ENCODE results near the gene PRELID2.

PRELID2 gene

DNA sequence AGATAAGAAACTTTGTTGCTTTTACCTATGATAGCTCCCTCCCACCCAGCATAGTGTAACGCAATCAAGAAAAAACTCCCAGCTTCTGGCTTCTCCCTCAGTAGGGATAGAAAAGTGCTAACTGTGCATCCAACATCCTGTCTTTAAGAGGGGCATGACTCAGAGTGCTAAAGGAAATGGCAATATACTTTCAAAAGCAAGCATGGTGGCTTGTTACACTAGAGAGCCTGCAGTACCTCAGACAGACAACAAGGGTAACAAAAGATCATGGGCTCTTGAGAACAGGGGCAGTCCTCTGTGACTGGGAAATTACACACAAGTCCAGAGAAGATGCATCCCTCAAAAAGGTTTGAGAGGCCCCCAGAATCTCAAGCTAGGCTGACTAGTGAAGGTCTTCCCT, 37.8 kb downstream of the PRELID2 start:
- DNase-seq (ENCODE audit: low read depth in 2 of 2): no peak

DNA sequence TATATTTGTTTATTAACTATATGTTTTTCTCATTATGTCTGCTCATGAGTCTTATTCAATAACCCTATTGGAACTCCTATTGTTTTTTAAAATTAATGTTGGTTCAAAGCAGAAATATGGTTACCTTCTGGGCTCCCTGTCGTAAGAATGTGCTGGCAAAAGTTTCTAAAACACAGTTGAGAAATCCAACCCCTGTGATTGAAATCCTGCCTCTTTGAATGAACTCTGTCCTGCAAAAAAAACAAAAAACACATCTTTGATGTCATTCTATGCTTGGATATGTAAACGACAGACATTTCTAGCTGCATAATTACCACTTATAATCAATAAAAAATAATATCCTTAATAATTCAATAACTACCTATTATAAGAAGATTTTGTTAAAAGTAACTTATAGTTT, 38.8 kb downstream of the PRELID2 start:
- DNase-seq (ENCODE audit: low read depth in 2 of 2): no peak

DNA sequence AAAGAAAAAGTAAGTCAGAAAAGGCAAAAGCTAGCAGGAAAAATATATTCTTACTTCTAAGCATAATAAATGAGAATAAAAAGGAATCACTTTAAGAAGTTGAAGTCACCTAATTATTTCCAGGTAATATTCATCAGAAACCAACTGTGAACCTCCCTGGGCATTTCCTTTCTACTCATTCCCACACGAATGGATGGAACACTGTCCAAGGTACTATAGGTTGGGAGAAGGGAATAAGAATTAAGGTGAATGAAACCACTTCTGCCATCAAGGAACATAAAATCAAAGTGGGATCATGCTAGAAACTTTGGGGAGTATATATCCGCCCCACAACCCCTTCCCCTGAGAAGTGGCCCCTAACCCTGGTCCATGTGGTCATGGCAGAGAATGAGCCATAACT, 41.6 kb downstream of the PRELID2 start:
- DNase-seq (ENCODE audit: low read depth in 2 of 2): no peak

DNA sequence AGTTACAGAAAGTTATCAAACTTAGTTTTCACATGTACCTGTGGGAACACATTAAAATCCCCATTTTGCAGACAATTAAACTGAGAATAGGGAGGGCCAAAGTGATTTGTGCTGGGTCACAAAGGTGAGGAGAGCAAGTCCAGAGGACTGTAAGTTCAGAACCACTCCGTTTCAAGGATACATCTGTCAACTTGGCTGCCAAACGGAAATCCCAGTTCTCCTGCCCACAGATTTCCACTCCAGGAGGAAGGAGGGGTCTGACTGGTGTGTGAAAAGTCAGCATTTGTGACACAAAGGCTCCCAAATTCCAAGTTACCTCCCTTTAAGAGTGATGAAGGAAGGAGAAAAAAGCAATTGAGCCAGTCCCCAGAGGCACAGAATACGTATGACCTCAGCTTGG, 42.3 kb downstream of the PRELID2 start:
- DNase-seq (ENCODE audit: low read depth in 2 of 2): no peak

DNA sequence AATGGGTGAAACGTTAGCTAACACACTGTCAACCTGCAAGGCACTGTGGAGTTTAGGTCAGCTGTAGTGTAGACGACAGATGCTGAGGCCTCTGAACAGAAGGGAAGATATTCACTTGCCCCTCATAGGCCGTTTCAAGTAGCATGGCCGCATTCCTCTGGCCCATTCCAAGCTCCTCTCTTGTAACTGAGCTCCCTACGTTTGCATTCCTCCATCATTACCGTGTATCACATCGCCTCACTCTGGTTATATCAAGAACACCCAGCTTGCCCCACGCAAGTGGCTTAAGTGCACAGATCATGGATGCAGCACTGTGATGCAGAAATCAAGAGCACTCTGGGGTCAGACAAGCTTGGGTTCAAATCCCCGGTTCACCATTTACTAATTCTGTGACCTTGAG, 43.3 kb downstream of the PRELID2 start:
- DNase-seq (ENCODE audit: low read depth in 2 of 2): no peak

DNA sequence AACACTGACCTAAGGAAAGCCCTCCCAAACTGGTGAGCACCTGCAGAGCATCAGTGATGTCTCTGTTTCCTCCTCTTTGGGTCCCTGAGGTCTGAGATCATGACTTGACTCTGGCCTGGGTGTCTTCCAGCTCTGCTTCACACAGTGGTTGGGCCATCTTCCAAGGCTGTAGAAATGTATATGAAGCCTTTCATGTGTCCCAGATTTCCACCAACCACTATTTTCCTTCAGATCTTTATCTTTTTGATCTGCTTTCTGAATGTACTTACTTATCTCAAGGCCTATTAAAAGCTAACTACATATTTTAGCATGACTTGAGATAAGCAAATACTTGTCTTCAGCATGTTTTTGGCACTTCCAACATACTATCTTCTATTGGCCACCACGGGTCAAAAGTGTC, 47.1 kb downstream of the PRELID2 start:
- DNase-seq (ENCODE audit: low read depth in 2 of 2): no peak

DNA sequence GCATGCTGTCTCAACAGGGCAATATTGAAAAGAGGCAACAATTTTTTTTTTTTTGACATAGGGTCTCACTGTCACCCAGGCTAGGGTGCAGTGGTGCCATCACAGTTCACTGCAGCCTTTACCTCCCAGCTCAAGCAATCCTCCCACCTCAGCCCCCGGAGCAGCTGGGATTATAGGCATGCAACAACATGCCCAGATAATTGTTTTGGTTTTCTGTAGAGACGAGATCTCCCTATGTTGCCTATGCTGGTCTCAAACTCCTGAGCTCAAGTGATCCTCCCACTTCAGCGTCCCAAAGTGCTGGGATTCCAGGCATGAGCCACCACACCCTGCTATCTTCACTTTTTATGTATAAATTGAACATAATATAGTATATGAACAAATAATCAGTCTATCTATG, 47.6 kb downstream of the PRELID2 start:
- DNase-seq (ENCODE audit: low read depth in 2 of 2): no peak

DNA sequence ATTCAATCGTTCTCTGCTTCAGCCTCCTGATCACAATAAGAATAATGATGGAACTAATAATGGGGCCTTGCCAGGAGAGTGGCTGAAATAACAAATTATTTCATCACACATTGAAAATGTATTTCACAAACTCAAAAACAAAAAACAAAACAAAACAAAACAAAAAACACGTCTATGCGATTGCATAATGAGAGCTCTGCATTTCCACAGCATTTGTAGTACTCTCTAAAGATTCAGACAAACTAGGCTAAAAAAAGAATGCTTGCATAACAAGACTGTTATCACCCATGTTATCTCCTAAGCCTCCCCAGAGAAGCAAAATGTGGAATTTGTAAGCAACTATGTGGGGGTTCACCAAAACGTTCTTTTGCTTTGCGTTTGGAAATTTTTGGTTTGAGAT, 48.1 kb downstream of the PRELID2 start:
- no peak for DNase-seq (ENCODE audit: low read depth in 2 of 2)

DNA sequence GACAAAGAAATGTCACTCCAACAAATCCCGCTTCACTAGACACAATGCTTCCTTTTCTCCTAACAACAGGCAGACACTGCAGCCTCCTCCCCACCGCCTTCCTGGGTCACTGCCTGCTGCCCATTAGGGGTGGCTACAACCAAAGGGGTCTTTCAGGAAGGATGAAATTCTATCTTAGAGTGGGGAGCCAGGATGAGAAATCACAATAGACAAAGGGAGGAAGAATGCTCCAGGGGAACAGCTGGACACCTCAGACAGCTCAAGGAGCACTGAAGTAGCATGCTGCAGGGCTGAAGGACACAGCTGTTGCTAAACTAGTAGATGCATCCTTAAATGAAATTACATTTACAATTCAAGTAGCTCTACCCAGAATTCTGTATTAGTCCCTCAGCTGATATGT, 54.2 kb downstream of the PRELID2 start:
- DNase-seq (ENCODE audit: low read depth in 2 of 2): no peak

DNA sequence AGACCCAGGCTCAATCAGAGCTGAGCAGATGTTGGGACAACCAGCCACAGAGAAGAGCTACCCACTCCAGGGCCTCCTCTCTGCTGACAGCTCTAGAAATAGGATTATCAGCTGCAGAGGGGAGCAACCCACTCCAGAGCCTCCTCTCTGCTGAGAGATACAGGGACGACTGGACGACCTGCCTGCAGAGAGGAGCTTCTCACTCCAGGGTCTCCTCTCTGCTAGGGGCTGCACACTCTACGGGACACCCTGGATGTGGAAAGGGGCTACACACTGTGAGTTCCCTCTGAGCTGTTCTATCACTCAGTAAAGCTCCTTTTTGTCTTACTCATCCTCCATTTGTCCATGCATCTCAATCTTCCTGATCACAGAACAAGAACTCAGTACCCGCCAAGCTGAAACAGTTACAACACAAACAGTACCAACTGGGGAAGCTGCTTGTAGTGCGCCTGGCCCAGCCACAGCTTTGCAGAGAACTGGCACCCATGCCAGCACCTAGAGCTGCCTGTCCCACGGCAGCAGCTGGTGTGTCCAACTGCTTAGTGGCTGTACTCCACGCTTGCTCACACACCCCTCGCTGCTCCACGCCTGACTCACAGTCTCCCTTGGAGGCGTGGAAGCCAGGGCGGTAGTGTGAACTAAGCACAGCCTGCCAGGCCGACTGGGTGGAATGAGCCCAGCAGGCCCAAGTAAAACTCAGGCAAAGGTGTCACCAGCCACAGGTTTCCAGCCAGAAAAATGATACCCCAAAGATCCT, 56.8 kb downstream of the PRELID2 start:
- DNase-seq (ENCODE audit: low read depth in 2 of 2): no peak

DNA sequence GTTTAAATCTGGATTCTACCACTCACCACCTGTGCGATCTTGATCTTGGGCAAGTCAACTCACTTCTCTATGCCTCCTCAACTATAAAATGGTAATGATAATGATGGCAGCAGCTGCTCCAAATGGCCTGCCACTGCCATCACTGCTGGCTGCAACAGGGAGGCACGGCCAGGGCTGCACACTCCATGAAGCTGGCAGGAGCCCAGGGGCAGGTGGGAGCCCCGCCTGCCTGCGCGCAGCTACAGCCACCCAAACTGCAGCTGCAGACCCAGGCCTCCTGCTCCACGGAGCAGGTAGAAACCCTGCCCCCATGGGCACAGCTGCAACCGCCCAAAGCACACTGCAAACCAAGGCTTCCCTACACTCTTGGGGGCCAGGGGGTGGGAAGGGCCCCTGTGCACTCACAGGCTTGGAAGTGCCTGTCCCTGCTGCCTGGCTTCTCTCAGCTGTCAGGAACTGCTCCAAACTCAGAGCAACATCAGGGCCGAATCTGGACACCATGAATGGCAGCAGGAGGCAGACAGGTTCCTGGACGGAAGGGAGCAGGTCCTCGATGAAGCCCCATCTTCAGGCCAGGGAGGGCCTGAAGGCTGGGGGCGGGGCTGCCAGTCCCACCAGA, 57.6 kb downstream of the PRELID2 start:
- DNase-seq (ENCODE audit: low read depth in 2 of 2): no peak

DNA sequence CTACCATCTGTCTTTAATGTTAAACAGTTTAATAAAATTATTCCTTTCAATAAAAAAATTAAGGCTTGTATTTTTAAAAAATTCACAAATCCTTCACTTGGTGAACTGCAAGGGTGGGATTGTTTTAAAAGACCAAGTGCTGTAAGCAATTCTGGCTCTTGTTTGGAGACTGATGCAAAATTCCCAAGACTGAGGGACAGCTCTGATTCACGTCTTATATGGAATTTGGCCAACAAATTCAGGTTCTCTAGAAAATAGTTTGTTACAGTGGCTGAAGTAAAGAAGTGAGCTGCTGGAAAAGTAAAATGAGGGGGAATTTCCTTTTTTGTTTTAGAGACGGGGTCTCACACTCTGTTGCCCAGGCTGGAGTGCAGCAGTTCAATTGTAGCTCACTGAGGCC, 58.3 kb downstream of the PRELID2 start:
- DNase-seq (ENCODE audit: low read depth in 2 of 2): no peak

DNA sequence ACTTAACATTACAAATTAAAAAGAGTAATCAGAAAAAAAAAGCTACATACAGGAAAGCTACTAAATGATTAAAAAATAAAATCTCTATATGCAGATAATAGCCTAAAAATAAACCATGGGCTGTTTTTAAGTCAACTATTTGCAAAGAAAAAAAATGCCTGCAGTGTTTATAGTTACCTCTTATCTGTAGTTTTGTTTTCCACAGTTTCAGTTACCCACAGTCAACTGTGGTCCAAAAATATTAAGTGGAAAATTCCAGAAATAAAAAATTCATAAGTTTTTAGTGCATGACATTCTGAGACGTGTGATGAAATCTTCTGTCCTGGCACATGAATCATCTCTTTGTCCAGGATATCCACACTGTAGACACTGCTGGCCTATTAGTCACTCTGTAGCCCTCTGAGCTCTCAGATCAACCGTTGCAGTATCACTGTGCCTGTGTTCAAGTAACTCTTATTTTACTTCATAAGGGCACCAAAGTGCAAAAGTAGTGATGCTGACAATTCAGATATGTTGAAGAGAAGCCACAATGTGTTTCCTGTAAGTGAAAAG, 59.2 kb downstream of the PRELID2 start:
- DNase-seq (ENCODE audit: low read depth in 2 of 2): peak; percentile 53 to 59

DNA sequence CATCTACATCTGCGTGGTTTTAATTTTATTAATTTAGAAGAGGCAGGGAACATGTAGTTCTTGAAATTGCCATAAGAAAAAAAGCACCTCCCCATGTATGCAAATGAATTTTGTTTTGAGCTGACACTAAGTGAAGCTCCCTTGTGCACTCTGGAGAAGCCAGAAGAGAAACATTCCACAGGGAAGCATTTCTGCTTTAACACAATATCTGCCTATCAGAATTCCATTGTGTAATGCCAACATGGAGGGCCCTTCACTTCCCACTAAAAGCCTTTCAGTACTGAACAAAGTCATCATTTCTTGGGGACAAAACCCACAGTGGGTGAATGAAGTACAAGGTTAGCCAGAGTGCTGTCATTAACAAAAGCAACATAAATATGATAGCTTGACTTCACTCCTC, 59.7 kb downstream of the PRELID2 start:
- no peak for DNase-seq (ENCODE audit: low read depth in 2 of 2)

DNA sequence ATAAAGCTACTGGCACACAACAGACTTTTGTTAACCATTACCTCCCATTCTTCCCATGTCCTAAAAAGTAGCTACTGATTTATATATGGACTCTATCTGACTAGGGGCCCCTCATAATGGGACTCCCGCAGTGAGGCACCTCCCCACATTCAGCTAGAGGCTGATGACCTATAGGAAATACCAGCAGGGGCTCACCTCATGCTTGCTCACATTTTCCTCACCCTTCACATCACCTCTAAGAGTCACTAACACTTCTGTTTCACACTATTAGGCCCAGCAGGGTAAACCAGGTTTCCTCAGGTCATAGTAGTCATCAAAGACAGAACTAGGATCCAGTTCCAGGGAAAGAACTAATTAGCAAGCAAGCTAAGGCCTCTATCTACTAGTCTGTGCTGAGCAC, 60.7 kb downstream of the PRELID2 start:
- DNase-seq (ENCODE audit: low read depth in 2 of 2): no peak

DNA sequence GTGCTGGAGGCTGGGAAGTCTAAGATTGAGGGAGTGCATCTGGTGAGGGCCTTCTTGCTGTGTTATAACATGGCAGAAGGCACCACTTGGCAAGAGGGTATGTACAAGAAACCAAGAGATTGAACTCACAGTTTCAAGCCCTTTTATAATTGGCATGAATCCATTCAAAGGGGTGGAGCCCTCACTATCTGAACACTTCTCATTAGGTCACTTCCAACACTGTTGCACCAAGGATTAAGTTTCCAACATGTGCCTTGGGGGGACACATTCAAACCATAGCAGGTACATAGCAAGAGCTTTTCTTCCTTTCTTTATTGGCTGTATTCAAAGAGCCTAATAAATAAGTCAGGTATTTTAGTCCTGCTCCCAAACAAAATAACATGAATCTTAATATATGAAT, 62.7 kb downstream of the PRELID2 start:
- DNase-seq (ENCODE audit: low read depth in 2 of 2): no peak

DNA sequence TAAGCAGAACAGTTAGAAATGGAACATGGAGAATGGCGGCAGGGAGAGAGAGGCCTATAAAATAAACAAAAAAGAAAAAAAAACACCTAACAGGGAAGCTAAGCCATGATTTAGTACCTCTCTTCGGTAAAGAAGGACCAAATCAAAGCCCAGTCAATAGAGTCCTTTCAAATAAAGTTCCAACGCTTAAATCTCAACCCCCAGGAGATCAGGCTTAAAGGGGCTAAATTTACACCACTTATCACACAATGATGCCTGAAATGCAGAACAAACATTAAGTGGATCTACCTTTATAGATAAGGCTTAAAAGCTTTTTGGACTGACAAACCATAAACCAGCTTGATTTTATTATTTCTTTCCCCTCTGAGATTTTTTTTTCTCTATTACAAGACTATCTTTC, 66.3 kb downstream of the PRELID2 start:
- no peak for DNase-seq (ENCODE audit: low read depth in 2 of 2)

DNA sequence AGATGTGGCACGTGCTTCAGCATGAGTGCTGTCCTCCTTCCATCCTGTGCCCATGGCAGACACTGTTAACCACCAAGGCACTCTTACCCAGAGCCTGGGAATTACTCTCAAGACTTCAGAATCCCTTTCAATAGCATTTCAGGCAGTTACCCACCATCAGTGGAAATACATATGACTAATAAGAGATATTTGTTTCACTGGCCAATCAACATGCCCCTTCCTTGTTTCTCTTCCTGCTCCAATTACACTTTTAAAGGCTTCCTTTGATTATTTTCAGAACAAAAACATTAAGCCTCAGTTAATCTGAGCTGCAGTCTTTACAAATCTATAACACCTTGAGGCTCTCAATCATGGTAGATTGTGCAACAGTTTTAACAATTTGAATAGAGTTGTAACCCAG, 70.8 kb downstream of the PRELID2 start:
- DNase-seq (ENCODE audit: low read depth in 2 of 2): no peak

DNA sequence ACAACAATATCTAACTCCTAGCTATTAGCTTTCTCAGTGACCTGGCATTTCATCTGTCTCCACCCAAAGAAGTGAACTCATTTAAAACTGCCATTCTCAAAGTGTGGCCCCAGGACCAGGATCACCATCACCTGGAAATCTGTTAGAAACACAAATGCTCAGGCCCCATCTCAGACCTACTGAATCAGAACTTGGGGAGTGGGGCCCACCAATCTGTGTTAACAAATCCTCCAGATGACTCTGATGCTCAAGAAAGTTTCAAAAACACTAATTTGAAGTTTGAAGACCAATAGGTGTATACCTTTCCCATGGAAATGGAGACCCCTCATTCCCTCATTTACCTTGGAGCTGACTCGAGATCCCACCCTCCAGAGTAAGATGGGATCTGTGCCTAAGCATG, 72.3 kb downstream of the PRELID2 start:
- DNase-seq (ENCODE audit: low read depth in 2 of 2): no peak

DNA sequence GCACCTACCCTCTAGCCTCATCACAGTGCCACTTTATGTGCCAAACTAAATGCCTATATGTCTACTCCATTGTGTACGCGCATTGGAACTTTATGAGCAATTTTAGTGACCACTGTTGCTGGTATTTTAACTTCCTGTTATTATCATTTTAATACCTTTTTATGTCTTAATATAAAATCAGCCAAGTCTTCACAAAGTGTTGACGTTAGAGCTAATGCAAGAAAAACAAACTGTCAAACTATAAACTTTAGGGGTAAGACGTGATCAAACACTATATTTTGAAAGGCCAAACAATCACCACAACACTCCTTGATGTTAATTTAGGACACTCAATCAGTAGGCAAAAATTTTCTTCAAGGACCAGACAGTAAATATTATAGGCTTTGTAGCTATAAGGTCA, 73.9 kb downstream of the PRELID2 start:
- DNase-seq (ENCODE audit: low read depth in 2 of 2): no peak

DNA sequence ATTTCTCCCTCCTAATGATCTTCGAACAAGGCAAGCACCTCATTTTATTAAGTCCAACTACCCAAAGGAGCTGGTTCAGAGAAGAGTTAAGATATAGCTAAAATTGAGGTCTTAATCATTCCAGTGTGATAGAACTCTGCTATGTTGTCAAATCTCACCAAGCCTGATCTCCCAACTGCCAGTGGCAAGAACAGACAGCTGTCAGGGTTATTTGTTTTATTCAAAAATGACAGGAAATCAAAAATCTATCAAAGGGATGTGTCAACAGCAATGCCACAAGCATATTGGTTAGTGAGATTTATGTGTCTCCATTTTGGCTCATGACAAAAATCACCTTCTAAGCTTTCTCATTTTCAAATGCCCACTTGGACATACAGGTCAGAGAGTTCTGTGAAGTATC, 74.5 kb downstream of the PRELID2 start:
- DNase-seq (ENCODE audit: low read depth in 2 of 2): no peak

DNA sequence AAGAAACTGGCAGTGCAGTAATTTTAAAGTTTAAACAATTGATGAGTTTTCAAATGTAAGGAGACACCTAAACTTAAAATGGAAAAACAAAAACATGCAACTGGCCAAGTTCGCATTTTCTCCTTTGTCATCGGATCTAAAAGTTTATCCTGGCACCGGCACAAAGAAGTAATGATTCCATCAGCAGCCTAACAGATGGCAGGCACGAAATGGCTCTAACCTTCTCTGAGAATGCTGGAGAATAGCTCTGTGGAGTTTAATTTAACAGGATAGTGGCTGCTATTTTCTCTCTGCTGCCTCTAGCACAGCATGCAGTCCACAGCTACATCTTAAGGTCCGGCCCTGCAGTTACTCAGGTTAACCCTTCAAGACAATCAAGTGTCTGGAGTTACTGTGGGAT, 82.2 kb downstream of the PRELID2 start:
- no peak for DNase-seq (ENCODE audit: low read depth in 2 of 2)

DNA sequence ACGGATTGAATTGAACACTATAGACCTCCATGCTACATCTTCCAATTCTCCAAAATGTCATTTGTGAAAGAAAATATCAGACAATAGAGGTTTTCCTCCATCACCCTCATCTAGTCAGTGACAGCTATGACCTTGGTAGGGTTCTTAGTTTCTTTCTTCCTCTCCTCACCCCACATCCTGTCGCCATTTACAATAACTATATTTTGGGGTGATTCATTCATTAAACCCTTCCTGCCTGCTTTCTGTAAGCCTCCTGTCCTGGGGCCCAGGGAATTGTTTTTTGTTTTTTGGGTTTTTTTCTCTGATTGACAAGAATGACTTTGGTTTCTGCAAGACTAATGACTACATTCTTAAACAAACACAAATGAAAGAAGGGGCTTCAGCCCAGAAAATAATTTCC, 82.6 kb downstream of the PRELID2 start:
- no peak for DNase-seq (ENCODE audit: low read depth in 2 of 2)

DNA sequence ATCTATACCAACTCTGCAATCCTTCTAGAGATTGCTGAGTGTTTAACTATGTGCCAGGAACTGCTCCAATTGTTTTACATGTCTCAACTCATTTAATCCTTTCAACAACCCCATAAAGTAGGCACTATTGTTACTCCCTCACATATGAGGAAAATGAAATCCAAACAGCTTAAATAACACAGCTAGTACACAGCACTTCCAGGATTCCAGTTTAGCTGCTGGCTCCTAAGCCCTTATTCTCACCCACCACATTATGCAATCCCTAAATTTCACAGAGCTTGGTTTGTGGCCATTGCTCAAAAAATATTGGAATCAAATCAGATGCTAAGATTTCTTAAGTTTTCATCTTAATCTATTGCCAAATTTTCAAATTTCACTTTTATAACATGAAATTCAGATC, 84.9 kb downstream of the PRELID2 start:
- DNase-seq (ENCODE audit: low read depth in 2 of 2): no peak

All from fibroblast of skin of left biceps (primary cell).